K562 (cell line): ENCODE data around the gene MYO5C.

Experiments
- U2AF1 ChIP-seq: fragments of 200-400 bp; formaldehyde crosslinking; optimal IDR thresholded peaks from 2 replicates; pipeline ENCODE3; 2017; ENCODE audit warnings: mild to moderate bottlenecking, low read depth, low read length, moderate library complexity
- TF ChIP-seq, protein P1 (sequence below), 3 experiments: IDR thresholded peaks in 2 of 3; conservative IDR thresholded peaks in 1 of 3; 2 replicates each; pipeline ENCODE4 v1.5.1; 2011 to 2012; ENCODE audit warnings: low read length in 3 of 3, mild to moderate bottlenecking in 3 of 3, control low read depth in 2 of 3, improper control_type of control experiment in 1 of 3, inconsistent platforms in 1 of 3, low read depth in 1 of 3, mixed read lengths in 1 of 3, moderate library complexity in 1 of 3; ENCODE audit not compliant: insufficient read depth in 2 of 3

DNA sequence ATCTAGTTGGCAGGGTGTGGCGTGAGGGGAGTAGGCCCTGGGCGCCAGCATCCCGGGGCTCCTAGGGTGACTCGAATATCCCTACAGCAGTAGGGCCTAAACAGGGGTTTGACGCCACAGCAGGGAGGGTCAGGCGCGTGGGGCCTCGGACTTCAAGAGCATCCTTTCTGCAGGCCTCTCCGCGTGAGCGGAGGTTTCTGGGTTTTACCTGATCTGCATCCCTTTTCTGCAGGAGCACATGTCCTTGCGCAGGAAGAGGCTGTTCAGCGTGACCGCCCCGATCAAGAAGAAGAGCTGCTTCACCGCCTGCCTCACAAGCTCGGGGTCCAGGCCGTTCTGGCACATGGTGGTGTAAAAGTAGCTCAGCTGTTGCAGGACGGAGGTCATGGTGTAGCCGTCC is 90.9 kb downstream of the MYO5C start:
- TF ChIP-seq, protein P1, sequence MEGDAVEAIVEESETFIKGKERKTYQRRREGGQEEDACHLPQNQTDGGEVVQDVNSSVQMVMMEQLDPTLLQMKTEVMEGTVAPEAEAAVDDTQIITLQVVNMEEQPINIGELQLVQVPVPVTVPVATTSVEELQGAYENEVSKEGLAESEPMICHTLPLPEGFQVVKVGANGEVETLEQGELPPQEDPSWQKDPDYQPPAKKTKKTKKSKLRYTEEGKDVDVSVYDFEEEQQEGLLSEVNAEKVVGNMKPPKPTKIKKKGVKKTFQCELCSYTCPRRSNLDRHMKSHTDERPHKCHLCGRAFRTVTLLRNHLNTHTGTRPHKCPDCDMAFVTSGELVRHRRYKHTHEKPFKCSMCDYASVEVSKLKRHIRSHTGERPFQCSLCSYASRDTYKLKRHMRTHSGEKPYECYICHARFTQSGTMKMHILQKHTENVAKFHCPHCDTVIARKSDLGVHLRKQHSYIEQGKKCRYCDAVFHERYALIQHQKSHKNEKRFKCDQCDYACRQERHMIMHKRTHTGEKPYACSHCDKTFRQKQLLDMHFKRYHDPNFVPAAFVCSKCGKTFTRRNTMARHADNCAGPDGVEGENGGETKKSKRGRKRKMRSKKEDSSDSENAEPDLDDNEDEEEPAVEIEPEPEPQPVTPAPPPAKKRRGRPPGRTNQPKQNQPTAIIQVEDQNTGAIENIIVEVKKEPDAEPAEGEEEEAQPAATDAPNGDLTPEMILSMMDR (IDR thresholded peaks at IDR 0.05 in 2 of 3, conservative IDR thresholded peaks at IDR 0.05 in 1 of 3; ENCODE audit: insufficient read depth in 2 of 3, low read depth in 1 of 3, low read length in 3 of 3) = no peak
- TF ChIP-seq U2AF1 = no peak
